Liver (tissue), 9 donors: Measurements from ENCODE around the gene CACNB1. TPM values are rescaled to one million over a fixed set of nuclear protein-coding genes. Genes with fewer than 3 reads are reported as not detected.

Source experiments
- DNase-seq: peaks from one replicate; pipeline ENCODE4 v3.0.0-alpha.2; 2017; ENCODE audit warnings: low spot score
- H3K27ac ChIP-seq, 2 donors: one replicate each; pipeline ENCODE4 v1.7.0; 2013; ENCODE audit warnings: inconsistent platforms in 2 of 2, low read length in 2 of 2, control low read depth in 1 of 2, low read depth in 1 of 2, mild to moderate bottlenecking in 1 of 2
- H3K27me3 ChIP-seq, 4 donors: one replicate each; pipeline versions ENCODE4 v1.6.1 to v1.7.0; 2013; ENCODE audit warnings: low read length in 3 of 4, inconsistent platforms in 1 of 4, mild to moderate bottlenecking in 1 of 4, moderate library complexity in 1 of 4; ENCODE audit not compliant: control insufficient read depth in 4 of 4, insufficient read depth in 4 of 4
- H3K36me3 ChIP-seq, 4 donors: one replicate each; pipeline versions ENCODE4 v1.6.1 to v1.7.0; 2013; ENCODE audit warnings: low read length in 3 of 4, mild to moderate bottlenecking in 3 of 4, low read depth in 1 of 4, moderate library complexity in 1 of 4; ENCODE audit not compliant: control insufficient read depth in 4 of 4, insufficient read depth in 3 of 4
- H3K4me1 ChIP-seq, 4 donors: one replicate each; pipeline versions ENCODE4 v1.6.1 to v1.7.0; 2013; ENCODE audit warnings: low read length in 3 of 4, mild to moderate bottlenecking in 3 of 4, moderate library complexity in 1 of 4; ENCODE audit not compliant: control insufficient read depth in 4 of 4, insufficient read depth in 4 of 4
- H3K4me3 ChIP-seq, 3 donors: one replicate each; pipeline versions ENCODE4 v1.6.1 to v1.7.0; 2013; ENCODE audit warnings: low read length in 3 of 3, control low read depth in 1 of 3, low read depth in 1 of 3, mild to moderate bottlenecking in 1 of 3
- H3K9ac ChIP-seq, 2 donors: one replicate each; pipeline ENCODE4 v1.7.0; 2013; ENCODE audit warnings: low read length in 2 of 2, mild to moderate bottlenecking in 2 of 2, moderate library complexity in 2 of 2, control low read depth in 1 of 2, low read depth in 1 of 2
- H3K9me3 ChIP-seq, 4 donors: one replicate each; pipeline versions ENCODE4 v1.6.1 to v1.7.0; 2013; ENCODE audit warnings: low read length in 3 of 4; ENCODE audit not compliant: control insufficient read depth in 4 of 4
- EGR1 ChIP-seq, 2 donors: IDR thresholded peaks; 2 replicates each; pipeline ENCODE4 v1.6.1; 2016 to 2018; ENCODE audit warnings: antibody characterized with exemption in 2 of 2, low read depth in 2 of 2
- FOXA2 ChIP-seq: IDR thresholded peaks from 2 replicates; pipeline ENCODE4 v1.6.1; 2016; ENCODE audit warnings: antibody characterized with exemption
- HNF4G ChIP-seq: IDR thresholded peaks from 2 replicates; pipeline ENCODE4 v1.6.1; 2016; ENCODE audit warnings: antibody characterized with exemption
- JUND ChIP-seq, 2 donors: IDR thresholded peaks; 2 replicates each; pipeline ENCODE4 v1.6.1; 2016; ENCODE audit warnings: antibody characterized with exemption in 2 of 2
- NR2F2 ChIP-seq: IDR thresholded peaks from 2 replicates; pipeline ENCODE4 v1.6.1; 2016; ENCODE audit warnings: antibody characterized with exemption
- RAD21 ChIP-seq, 2 donors: IDR thresholded peaks; 2 replicates each; pipeline ENCODE4 v1.6.1; 2016; ENCODE audit warnings: antibody characterized with exemption in 2 of 2, mild to moderate bottlenecking in 2 of 2
- RXRA ChIP-seq, 2 donors: IDR thresholded peaks; 2 replicates each; pipeline ENCODE4 v1.6.1; 2017 to 2018; ENCODE audit warnings: antibody characterized with exemption in 2 of 2, mild to moderate bottlenecking in 1 of 2
- SP1 ChIP-seq: IDR thresholded peaks from 2 replicates; pipeline ENCODE4 v1.6.1; 2018; ENCODE audit warnings: antibody characterized with exemption, mild to moderate bottlenecking
- TAF1 ChIP-seq: conservative IDR thresholded peaks from 2 replicates; pipeline ENCODE4 v1.6.1; 2016; ENCODE audit warnings: antibody characterized with exemption, mild to moderate bottlenecking
- YY1 ChIP-seq: IDR thresholded peaks from 2 replicates; pipeline ENCODE4 v1.6.1; 2016; ENCODE audit warnings: antibody characterized with exemption, mild to moderate bottlenecking
- WGBS: extraction: QIAGEN DNeasy Blood & Tissue Kit; methylation state at CpG from one replicate; pipeline ENCODE4 v1.1.7; 2013; 5-methylcytosine and 5-hydroxymethylcytosine counted together
- polyA plus RNA-seq, 2 donors: library from polyadenylated mRNA; stranded (reverse) in 1 of 2; unstranded in 1 of 2; fragments of 200-250 nt in 1 of 2; fragments of >200 nt in 1 of 2; fragmentation: Nextera tagmentation in 1 of 2; extraction: Ambion mirVana in 1 of 2; gene quantifications; one replicate each; pipeline versions ENCODE4 v1.2.1 to v1.2.3, GENCODE V29; 2013 to 2015
- total RNA-seq, 2 donors: library from RNA; depleted of rRNA; stranded (reverse); fragments of >200 nt; gene quantifications; one replicate each; pipeline ENCODE4 v1.2.3, GENCODE V29; 2014
- TF ChIP-seq, protein P1 (sequence below): fragments of 150-350 bp; IDR thresholded peaks from 2 replicates; pipeline ENCODE4 v1.5.1; 2017; ENCODE audit warnings: improper control_type of control experiment, low read depth, low read length; ENCODE audit not compliant: missing input control
- TF ChIP-seq, protein P2 (sequence below): IDR thresholded peaks from 2 replicates; pipeline ENCODE4 v1.6.1; 2016; ENCODE audit warnings: antibody characterized with exemption
- TF ChIP-seq, protein P3 (sequence below): IDR thresholded peaks from 2 replicates; pipeline ENCODE4 v1.6.1; 2016; ENCODE audit warnings: antibody characterized with exemption, mild to moderate bottlenecking
- TF ChIP-seq, protein P4 (sequence below): IDR thresholded peaks from 2 replicates; pipeline ENCODE4 v1.6.1; 2016; ENCODE audit warnings: antibody characterized with exemption
- donor health status: healthy.
- donor health status: healthy.
- donor health status: healthy.
- donor health status: healthy.
- donor health status: healthy.

The CACNB1 gene
- total and polyA plus RNA-seq, 4 donors: 0.05 to 1.3 (median 0.26) TPM

DNA sequence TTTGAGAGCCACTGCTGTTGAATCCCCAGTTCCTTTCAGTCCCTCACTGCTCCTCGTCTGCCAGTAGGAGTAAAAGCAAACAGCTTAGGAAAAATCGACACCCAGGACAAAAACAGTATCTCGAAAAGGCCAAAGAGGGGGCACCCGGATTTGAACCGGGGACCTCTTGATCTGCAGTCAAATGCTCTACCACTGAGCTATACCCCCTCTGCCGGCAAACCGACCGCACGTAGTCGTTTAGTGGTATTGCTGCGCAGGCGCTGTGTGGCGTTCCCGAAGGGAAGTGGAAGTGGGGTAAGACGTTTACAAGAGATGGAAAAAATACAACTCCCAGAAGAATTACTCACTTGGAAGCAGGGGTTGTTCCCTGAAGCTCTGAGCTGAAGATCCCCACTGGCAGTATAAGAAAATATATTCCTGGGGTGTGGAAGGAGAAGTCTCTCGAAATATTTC is 43.8 kb downstream of the CACNB1 start:
- H3K4me3 ChIP-seq: peak overlapping the region; percentile 71 to 84 (median 80)
- H3K9ac ChIP-seq: peak overlapping the region; percentile 73 to 91
- no peaks in the 10 kb centered on the region for H3K9me3 ChIP-seq
- DNase-seq: peak; percentile 95
- TF ChIP-seq RAD21 (IDR thresholded peaks at IDR 0.05): peak; percentile 28 to 43
- TF ChIP-seq, protein P1, sequence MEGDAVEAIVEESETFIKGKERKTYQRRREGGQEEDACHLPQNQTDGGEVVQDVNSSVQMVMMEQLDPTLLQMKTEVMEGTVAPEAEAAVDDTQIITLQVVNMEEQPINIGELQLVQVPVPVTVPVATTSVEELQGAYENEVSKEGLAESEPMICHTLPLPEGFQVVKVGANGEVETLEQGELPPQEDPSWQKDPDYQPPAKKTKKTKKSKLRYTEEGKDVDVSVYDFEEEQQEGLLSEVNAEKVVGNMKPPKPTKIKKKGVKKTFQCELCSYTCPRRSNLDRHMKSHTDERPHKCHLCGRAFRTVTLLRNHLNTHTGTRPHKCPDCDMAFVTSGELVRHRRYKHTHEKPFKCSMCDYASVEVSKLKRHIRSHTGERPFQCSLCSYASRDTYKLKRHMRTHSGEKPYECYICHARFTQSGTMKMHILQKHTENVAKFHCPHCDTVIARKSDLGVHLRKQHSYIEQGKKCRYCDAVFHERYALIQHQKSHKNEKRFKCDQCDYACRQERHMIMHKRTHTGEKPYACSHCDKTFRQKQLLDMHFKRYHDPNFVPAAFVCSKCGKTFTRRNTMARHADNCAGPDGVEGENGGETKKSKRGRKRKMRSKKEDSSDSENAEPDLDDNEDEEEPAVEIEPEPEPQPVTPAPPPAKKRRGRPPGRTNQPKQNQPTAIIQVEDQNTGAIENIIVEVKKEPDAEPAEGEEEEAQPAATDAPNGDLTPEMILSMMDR: peak; percentile 17
- TF ChIP-seq, protein P2, sequence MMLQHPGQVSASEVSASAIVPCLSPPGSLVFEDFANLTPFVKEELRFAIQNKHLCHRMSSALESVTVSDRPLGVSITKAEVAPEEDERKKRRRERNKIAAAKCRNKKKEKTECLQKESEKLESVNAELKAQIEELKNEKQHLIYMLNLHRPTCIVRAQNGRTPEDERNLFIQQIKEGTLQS: peak; percentile 100
- TF ChIP-seq JUND (IDR thresholded peaks at IDR 0.05): no peak
- TF ChIP-seq, protein P3, sequence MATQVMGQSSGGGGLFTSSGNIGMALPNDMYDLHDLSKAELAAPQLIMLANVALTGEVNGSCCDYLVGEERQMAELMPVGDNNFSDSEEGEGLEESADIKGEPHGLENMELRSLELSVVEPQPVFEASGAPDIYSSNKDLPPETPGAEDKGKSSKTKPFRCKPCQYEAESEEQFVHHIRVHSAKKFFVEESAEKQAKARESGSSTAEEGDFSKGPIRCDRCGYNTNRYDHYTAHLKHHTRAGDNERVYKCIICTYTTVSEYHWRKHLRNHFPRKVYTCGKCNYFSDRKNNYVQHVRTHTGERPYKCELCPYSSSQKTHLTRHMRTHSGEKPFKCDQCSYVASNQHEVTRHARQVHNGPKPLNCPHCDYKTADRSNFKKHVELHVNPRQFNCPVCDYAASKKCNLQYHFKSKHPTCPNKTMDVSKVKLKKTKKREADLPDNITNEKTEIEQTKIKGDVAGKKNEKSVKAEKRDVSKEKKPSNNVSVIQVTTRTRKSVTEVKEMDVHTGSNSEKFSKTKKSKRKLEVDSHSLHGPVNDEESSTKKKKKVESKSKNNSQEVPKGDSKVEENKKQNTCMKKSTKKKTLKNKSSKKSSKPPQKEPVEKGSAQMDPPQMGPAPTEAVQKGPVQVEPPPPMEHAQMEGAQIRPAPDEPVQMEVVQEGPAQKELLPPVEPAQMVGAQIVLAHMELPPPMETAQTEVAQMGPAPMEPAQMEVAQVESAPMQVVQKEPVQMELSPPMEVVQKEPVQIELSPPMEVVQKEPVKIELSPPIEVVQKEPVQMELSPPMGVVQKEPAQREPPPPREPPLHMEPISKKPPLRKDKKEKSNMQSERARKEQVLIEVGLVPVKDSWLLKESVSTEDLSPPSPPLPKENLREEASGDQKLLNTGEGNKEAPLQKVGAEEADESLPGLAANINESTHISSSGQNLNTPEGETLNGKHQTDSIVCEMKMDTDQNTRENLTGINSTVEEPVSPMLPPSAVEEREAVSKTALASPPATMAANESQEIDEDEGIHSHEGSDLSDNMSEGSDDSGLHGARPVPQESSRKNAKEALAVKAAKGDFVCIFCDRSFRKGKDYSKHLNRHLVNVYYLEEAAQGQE: no peak
- no peak for TF ChIP-seq FOXA2
- peak in 1 of 2 donors; percentile 6 for TF ChIP-seq RXRA (IDR thresholded peaks at IDR 0.05)
- TF ChIP-seq SP1: no peak
- peak; percentile 67 for TF ChIP-seq NR2F2
- TF ChIP-seq, protein P4, sequence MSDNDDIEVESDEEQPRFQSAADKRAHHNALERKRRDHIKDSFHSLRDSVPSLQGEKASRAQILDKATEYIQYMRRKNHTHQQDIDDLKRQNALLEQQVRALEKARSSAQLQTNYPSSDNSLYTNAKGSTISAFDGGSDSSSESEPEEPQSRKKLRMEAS: peak; percentile 39
- peaks cover 0 to 5% (median 3%) of the 10 kb centered on the region in 4 donors for H3K27me3 ChIP-seq
- H3K36me3 ChIP-seq: no peaks in the 10 kb centered on the region
- under 1% methylated on average over 16 of the region's 16 CpGs for WGBS
- H3K27ac ChIP-seq: peak overlapping the region; percentile 74 to 90
- peaks cover 2 to 24% (median 13%) of the 10 kb centered on the region in 4 donors for H3K4me1 ChIP-seq

DNA sequence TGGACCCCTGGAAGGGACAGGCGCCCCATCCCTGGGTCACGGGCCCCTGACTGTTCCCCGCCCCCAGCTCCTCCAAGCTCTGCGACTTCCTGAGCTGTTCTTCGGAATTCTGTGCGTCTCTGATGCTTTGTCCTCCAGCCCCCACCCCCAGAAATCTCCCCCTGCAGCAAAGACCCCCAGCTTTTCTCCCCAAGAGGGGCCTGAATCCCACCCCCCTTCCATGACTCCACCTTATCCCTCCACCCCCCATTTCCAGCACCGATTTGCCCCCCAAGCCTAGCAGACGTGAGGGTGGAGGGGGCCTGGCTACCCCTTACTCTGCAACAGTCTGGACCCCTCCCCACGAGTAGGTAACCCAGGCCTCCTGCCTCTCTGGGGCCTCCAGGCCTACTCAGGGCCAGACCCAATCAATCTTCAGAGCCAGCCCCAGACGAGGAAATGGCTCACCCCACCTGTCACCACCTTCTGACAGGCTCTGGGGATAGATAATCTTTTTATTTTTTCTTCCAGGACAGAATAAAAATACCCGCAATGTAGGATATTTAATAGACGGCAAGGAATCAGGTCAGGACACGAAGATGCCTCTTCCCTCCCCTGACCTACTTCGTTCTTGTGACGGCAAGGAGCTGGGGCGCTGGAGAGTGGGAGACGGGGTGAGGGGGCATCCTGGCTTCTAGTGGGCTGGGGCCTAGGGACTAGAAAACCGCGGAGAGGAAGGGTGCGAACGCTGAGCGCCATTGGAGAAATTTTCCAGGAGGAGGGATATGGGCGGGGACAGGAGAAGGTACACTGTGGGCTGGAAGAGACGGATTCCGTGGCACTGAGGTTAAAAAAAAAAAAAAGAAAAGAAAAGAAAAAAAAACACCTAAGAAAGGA is 45.3 kb downstream of the CACNB1 start:
- no peak for DNase-seq
- Histone ChIP-seq H3K27me3 (peaks cover 0 to 5% (median 3%) of the 10 kb centered on the region in 4 donors), H3K4me3 (peak overlapping the region in 1 of 3 donors; percentile 33), H3K9me3 (no peaks in the 10 kb centered on the region), H3K4me1 (peaks cover 2 to 24% (median 13%) of the 10 kb centered on the region in 4 donors), H3K36me3 (no peaks in the 10 kb centered on the region), H3K9ac (peak overlapping the region in 1 of 2 donors; percentile 25), H3K27ac (peak overlapping the region in 1 of 2 donors; percentile 2)
- WGBS: 23% methylated on average over 25 of the region's 25 CpGs
- no peak for TF ChIP-seq FOXA2
- TF ChIP-seq, protein P4: no peak
- TF ChIP-seq, protein P2: no peak
- no peak for TF ChIP-seq SP1
- no peak for TF ChIP-seq EGR1 (IDR thresholded peaks at IDR 0.05; ENCODE audit: low read depth in 2 of 2)
- TF ChIP-seq, protein P3: no peak
- no peak for TF ChIP-seq NR2F2
- TF ChIP-seq YY1: no peak
- TF ChIP-seq TAF1: no peak
- TF ChIP-seq HNF4G: no peak
- TF ChIP-seq RAD21 (IDR thresholded peaks at IDR 0.05): no peak
